Activated naive CD8-positive, alpha-beta T cell treated with anti-CD3 and anti-CD28 coated beads, Interleukin-2, amount 50 U/mL, for 24 hours (primary cell): ENCODE results near the gene BOLA1.
"Not testable (repeated sequence)": the region's sequence is repeated elsewhere in the genome, so short reads cannot be mapped to it uniquely, and the experiment has no call there.

Source experiments
- ATAC-seq: fragments of 150-1000 bp; cut with Tn5 transposase; one replicate; pipeline ENCODE4 v1.10.0; 2021
- DNase-seq: peaks from one replicate; pipeline ENCODE4 v3.0.0; 2021
- H3K27ac Mint-ChIP-seq: one replicate; pipeline ENCODE4 v1.8.0; 2021; ENCODE audit warnings: mild to moderate bottlenecking, mixed read lengths
- H3K27me3 Mint-ChIP-seq: one replicate; pipeline ENCODE4 v1.8.0; 2021; ENCODE audit warnings: mixed read lengths
- H3K36me3 Mint-ChIP-seq: one replicate; pipeline ENCODE4 v1.8.0; 2021; ENCODE audit warnings: low read depth, mixed read lengths
- H3K4me1 Mint-ChIP-seq: one replicate; pipeline ENCODE4 v1.8.0; 2021; ENCODE audit warnings: mixed read lengths
- H3K4me3 Mint-ChIP-seq: one replicate; pipeline ENCODE4 v1.8.0; 2021; ENCODE audit warnings: mild to moderate bottlenecking, moderate library complexity, mixed read lengths
- H3K9me3 Mint-ChIP-seq: one replicate; pipeline ENCODE4 v1.8.0; 2021; ENCODE audit warnings: mixed read lengths

BOLA1 gene

GRCh38 chr1:149932474-149932873 lies 33.1 kb downstream of the BOLA1 start:
- Mint-ChIP-seq H3K4me3 (no peak overlapping the region), H3K4me1 (peaks cover 39% of the 10 kb centered on the region), H3K27ac (no peak overlapping the region), H3K36me3 (peaks cover 4% of the 10 kb centered on the region), H3K9me3 (no peaks in the 10 kb centered on the region), H3K27me3 (no peaks in the 10 kb centered on the region)
- ATAC-seq (no peak), DNase-seq (no peak)

GRCh38 chr1:149933208-149933607 lies 33.8 kb downstream of the BOLA1 start:
- H3K4me3 Mint-ChIP-seq = no peak overlapping the region
- H3K9me3 Mint-ChIP-seq = no peaks in the 10 kb centered on the region
- H3K36me3 Mint-ChIP-seq = no peaks in the 10 kb centered on the region
- peaks cover 41% of the 10 kb centered on the region for H3K4me1 Mint-ChIP-seq
- H3K27me3 Mint-ChIP-seq = no peaks in the 10 kb centered on the region
- no peak overlapping the region for H3K27ac Mint-ChIP-seq
- ATAC-seq (no peak), DNase-seq (no peak)

GRCh38 chr1:149934356-149934755 lies 35.0 kb downstream of the BOLA1 start:
- DNase-seq (no peak), ATAC-seq (no peak)
- H3K4me1 Mint-ChIP-seq = peaks cover 41% of the 10 kb centered on the region
- H3K9me3 Mint-ChIP-seq = no peaks in the 10 kb centered on the region
- no peak overlapping the region for H3K4me3 Mint-ChIP-seq
- no peaks in the 10 kb centered on the region for H3K36me3 Mint-ChIP-seq
- no peak overlapping the region for H3K27ac Mint-ChIP-seq
- no peaks in the 10 kb centered on the region for H3K27me3 Mint-ChIP-seq

GRCh38 chr1:149936170-149936991 lies 37.0 kb downstream of the BOLA1 start, which contains the start of gene MTMR11:
TSS of gene MTMR11 (minus strand) at chr1:149936879. CDS start at chr1:149936647, 232 bp downstream.
- H3K4me3 Mint-ChIP-seq = peak within 1 kb of the TSS; percentile 49
- peaks cover 37% of the 10 kb centered on the region for H3K4me1 Mint-ChIP-seq
- no peaks in the 10 kb centered on the region for H3K9me3 Mint-ChIP-seq
- H3K27me3 Mint-ChIP-seq = no peaks in the 10 kb centered on the region
- DNase-seq = no peak
- H3K27ac Mint-ChIP-seq = peak within 1 kb of the TSS; percentile 43
- no peak for ATAC-seq
- no peaks in the 10 kb centered on the region for H3K36me3 Mint-ChIP-seq

- no peaks in the 10 kb centered on the region for H3K27me3 Mint-ChIP-seq
- no peaks in the 10 kb centered on the region for H3K9me3 Mint-ChIP-seq
- peaks cover 33% of the 10 kb centered on the region for H3K4me1 Mint-ChIP-seq
- no peaks in the 10 kb centered on the region for H3K36me3 Mint-ChIP-seq
- DNase-seq = no peak
- H3K27ac Mint-ChIP-seq = peak overlapping the region; percentile 43
- no peak for ATAC-seq
- peak overlapping the region; percentile 49 for H3K4me3 Mint-ChIP-seq
These were observed 37.8 kb downstream of the BOLA1 start for GRCh38 chr1:149936992-149937705.

GRCh38 chr1:149937759-149938158 lies 38.4 kb downstream of the BOLA1 start:
- Mint-ChIP-seq H3K4me1 (peaks cover 33% of the 10 kb centered on the region), H3K9me3 (no peaks in the 10 kb centered on the region), H3K27ac (peak overlapping the region; percentile 43), H3K27me3 (no peaks in the 10 kb centered on the region), H3K36me3 (no peaks in the 10 kb centered on the region), H3K4me3 (peak overlapping the region; percentile 49)
- DNase-seq = no peak
- ATAC-seq = peak; percentile 74

- Mint-ChIP-seq H3K4me1 (peaks cover 36% of the 10 kb centered on the region), H3K27ac (peak overlapping the region; percentile 79)
- not testable (repeated sequence) for ATAC-seq, H3K36me3 Mint-ChIP-seq, H3K9me3 Mint-ChIP-seq, DNase-seq, H3K27me3 Mint-ChIP-seq, H3K4me3 Mint-ChIP-seq
These were observed 39.3 kb downstream of the BOLA1 start for GRCh38 chr1:149938668-149939003.

GRCh38 chr1:149940427-149940826 lies 41.1 kb downstream of the BOLA1 start:
- peaks cover 36% of the 10 kb centered on the region for H3K4me1 Mint-ChIP-seq
- no peak overlapping the region for H3K27ac Mint-ChIP-seq
- ATAC-seq = no peak
- no peaks in the 10 kb centered on the region for H3K27me3 Mint-ChIP-seq
- H3K36me3 Mint-ChIP-seq = peaks cover 9% of the 10 kb centered on the region
- H3K9me3 Mint-ChIP-seq = no peaks in the 10 kb centered on the region
- H3K4me3 Mint-ChIP-seq = no peak overlapping the region
- DNase-seq = no peak

- no peak for DNase-seq
- H3K4me1 Mint-ChIP-seq = peaks cover 28% of the 10 kb centered on the region
- no peak overlapping the region for H3K27ac Mint-ChIP-seq
- no peaks in the 10 kb centered on the region for H3K9me3 Mint-ChIP-seq
- no peak for ATAC-seq
- no peak overlapping the region for H3K4me3 Mint-ChIP-seq
- peaks cover 17% of the 10 kb centered on the region for H3K36me3 Mint-ChIP-seq
- H3K27me3 Mint-ChIP-seq = no peaks in the 10 kb centered on the region
These were observed 42.8 kb downstream of the BOLA1 start for GRCh38 chr1:149942207-149942606.

- DNase-seq (no peak), ATAC-seq (no peak)
- H3K27ac Mint-ChIP-seq = no peak overlapping the region
- peaks cover 21% of the 10 kb centered on the region for H3K4me1 Mint-ChIP-seq
- peaks cover 22% of the 10 kb centered on the region for H3K36me3 Mint-ChIP-seq
- no peaks in the 10 kb centered on the region for H3K9me3 Mint-ChIP-seq
- no peaks in the 10 kb centered on the region for H3K27me3 Mint-ChIP-seq
- no peak overlapping the region for H3K4me3 Mint-ChIP-seq
These were observed 43.5 kb downstream of the BOLA1 start for GRCh38 chr1:149942885-149943284.

- H3K9me3 Mint-ChIP-seq = no peaks in the 10 kb centered on the region
- H3K4me1 Mint-ChIP-seq = peaks cover 4% of the 10 kb centered on the region
- DNase-seq (no peak), ATAC-seq (no peak)
- H3K27ac Mint-ChIP-seq = no peak overlapping the region
- H3K4me3 Mint-ChIP-seq = no peak overlapping the region
- H3K27me3 Mint-ChIP-seq = no peaks in the 10 kb centered on the region
- H3K36me3 Mint-ChIP-seq = peaks cover 28% of the 10 kb centered on the region
These were observed 45.8 kb downstream of the BOLA1 start for GRCh38 chr1:149945206-149945605.

- Mint-ChIP-seq H3K4me1 (no peaks in the 10 kb centered on the region), H3K9me3 (no peaks in the 10 kb centered on the region), H3K4me3 (no peak overlapping the region), H3K36me3 (peaks cover 41% of the 10 kb centered on the region), H3K27me3 (no peaks in the 10 kb centered on the region), H3K27ac (no peak overlapping the region)
- DNase-seq = no peak
- no peak for ATAC-seq
These were observed 50.5 kb downstream of the BOLA1 start for GRCh38 chr1:149949911-149950310.
